HEK293 (cell line): Measurements from ENCODE around the gene PSME1.
A peak's percentile ranks its signal among the peaks of the same experiment; 100 is the strongest.

ENCODE experiments used
- KLF10 ChIP-seq: fragments of 450-650 bp; IDR thresholded peaks from 2 replicates; pipeline ENCODE4 v1.5.1; 2018; ENCODE audit warnings: missing biosample characterization, mild to moderate bottlenecking, missing genetic modification characterization
- KLF7 ChIP-seq: fragments of 450-650 bp; formaldehyde crosslinking; IDR thresholded peaks from 2 replicates; pipeline ENCODE4 v1.5.1; 2016; ENCODE audit warnings: missing biosample characterization, missing genetic modification characterization, borderline replicate concordance
- MZF1 ChIP-seq: fragments of 450-650 bp; formaldehyde crosslinking; IDR thresholded peaks from 2 replicates; pipeline ENCODE4 v1.5.1; 2017; ENCODE audit warnings: missing biosample characterization, missing genetic modification characterization, borderline replicate concordance
- OVOL3 ChIP-seq: fragments of 450-650 bp; formaldehyde crosslinking; IDR thresholded peaks from 2 replicates; pipeline ENCODE4 v1.5.1; 2016; ENCODE audit warnings: missing biosample characterization, missing genetic modification characterization
- REPIN1 ChIP-seq: fragments of 450-650 bp; formaldehyde crosslinking; IDR thresholded peaks from 2 replicates; pipeline ENCODE4 v1.5.1; 2017; ENCODE audit warnings: missing biosample characterization, missing genetic modification characterization, low read depth
- YY2 ChIP-seq: fragments of 450-650 bp; formaldehyde crosslinking; IDR thresholded peaks from 2 replicates; pipeline ENCODE4 v1.5.1; 2016; ENCODE audit warnings: missing biosample characterization, missing genetic modification characterization
- ZBTB17 ChIP-seq: fragments of 450-650 bp; formaldehyde crosslinking; IDR thresholded peaks from 2 replicates; pipeline ENCODE4 v1.5.1; 2016; ENCODE audit warnings: missing biosample characterization, missing genetic modification characterization
- ZFP69B ChIP-seq: fragments of 450-650 bp; formaldehyde crosslinking; IDR thresholded peaks from 2 replicates; pipeline ENCODE4 v1.5.1; 2016; ENCODE audit warnings: missing biosample characterization, missing genetic modification characterization
- ZNF121 ChIP-seq: fragments of 450-650 bp; formaldehyde crosslinking; IDR thresholded peaks from 2 replicates; pipeline ENCODE4 v1.5.1; 2016; ENCODE audit warnings: missing biosample characterization, missing genetic modification characterization
- ZNF138 ChIP-seq: fragments of 450-650 bp; formaldehyde crosslinking; IDR thresholded peaks from 2 replicates; pipeline ENCODE4 v1.5.1; 2016; ENCODE audit warnings: missing biosample characterization, missing genetic modification characterization, borderline replicate concordance
- ZNF146 ChIP-seq: fragments of 450-650 bp; formaldehyde crosslinking; IDR thresholded peaks from 2 replicates; pipeline ENCODE4 v1.5.1; 2016; ENCODE audit warnings: missing biosample characterization, missing genetic modification characterization
- ZNF16 ChIP-seq: fragments of 450-650 bp; formaldehyde crosslinking; IDR thresholded peaks from 2 replicates; pipeline ENCODE4 v1.5.1; 2016; ENCODE audit warnings: low read depth, missing biosample characterization, missing genetic modification characterization
- ZNF335 ChIP-seq: fragments of 450-650 bp; formaldehyde crosslinking; conservative IDR thresholded peaks from 2 replicates; pipeline ENCODE4 v1.5.1; 2016; ENCODE audit warnings: missing biosample characterization, missing genetic modification characterization
- ZNF600 ChIP-seq: fragments of 450-650 bp; formaldehyde crosslinking; IDR thresholded peaks from 2 replicates; pipeline ENCODE4 v1.5.1; 2016; ENCODE audit warnings: missing biosample characterization, missing genetic modification characterization
- ZNF610 ChIP-seq: fragments of 450-650 bp; formaldehyde crosslinking; IDR thresholded peaks from 2 replicates; pipeline ENCODE4 v1.5.1; 2016; ENCODE audit warnings: missing biosample characterization, missing genetic modification characterization, borderline replicate concordance
- ZNF629 ChIP-seq: fragments of 450-650 bp; formaldehyde crosslinking; IDR thresholded peaks from 2 replicates; pipeline ENCODE4 v1.5.1; 2017; ENCODE audit warnings: missing biosample characterization, missing genetic modification characterization
- ZNF654 ChIP-seq: fragments of 450-650 bp; formaldehyde crosslinking; IDR thresholded peaks from 2 replicates; pipeline ENCODE4 v1.5.1; 2016; ENCODE audit warnings: low read depth, missing biosample characterization, missing genetic modification characterization
- ZSCAN23 ChIP-seq: fragments of 450-650 bp; formaldehyde crosslinking; IDR thresholded peaks from 2 replicates; pipeline ENCODE4 v1.5.1; 2016; ENCODE audit warnings: missing biosample characterization, missing genetic modification characterization
- TF ChIP-seq, protein P1 (sequence below): IDR thresholded peaks from 2 replicates; pipeline ENCODE4 v1.6.1; 2011; ENCODE audit warnings: mild to moderate bottlenecking, low read depth, low read length, borderline replicate concordance
- TF ChIP-seq, protein P2 (sequence below): fragments of 450-650 bp; formaldehyde crosslinking; IDR thresholded peaks from 2 replicates; pipeline ENCODE4 v1.5.1; 2017; ENCODE audit warnings: missing biosample characterization, missing genetic modification characterization
- TF ChIP-seq, protein P3 (sequence below): fragments of 450-650 bp; formaldehyde crosslinking; IDR thresholded peaks from 2 replicates; pipeline ENCODE4 v1.5.1; 2016; ENCODE audit warnings: missing biosample characterization, missing genetic modification characterization
- TF ChIP-seq, protein P4 (sequence below): fragments of 450-650 bp; formaldehyde crosslinking; conservative IDR thresholded peaks from 2 replicates; pipeline ENCODE4 v1.5.1; 2016; ENCODE audit warnings: low read depth, missing biosample characterization, missing genetic modification characterization
- TF ChIP-seq, protein P5 (sequence below): fragments of 450-650 bp; formaldehyde crosslinking; IDR thresholded peaks from 2 replicates; pipeline ENCODE4 v1.5.1; 2016; ENCODE audit warnings: missing biosample characterization, missing genetic modification characterization
- TF ChIP-seq, protein P6 (sequence below): fragments of 450-650 bp; formaldehyde crosslinking; IDR thresholded peaks from 2 replicates; pipeline ENCODE4 v1.5.1; 2016; ENCODE audit warnings: missing biosample characterization, missing genetic modification characterization

The PSME1 gene

DNA sequence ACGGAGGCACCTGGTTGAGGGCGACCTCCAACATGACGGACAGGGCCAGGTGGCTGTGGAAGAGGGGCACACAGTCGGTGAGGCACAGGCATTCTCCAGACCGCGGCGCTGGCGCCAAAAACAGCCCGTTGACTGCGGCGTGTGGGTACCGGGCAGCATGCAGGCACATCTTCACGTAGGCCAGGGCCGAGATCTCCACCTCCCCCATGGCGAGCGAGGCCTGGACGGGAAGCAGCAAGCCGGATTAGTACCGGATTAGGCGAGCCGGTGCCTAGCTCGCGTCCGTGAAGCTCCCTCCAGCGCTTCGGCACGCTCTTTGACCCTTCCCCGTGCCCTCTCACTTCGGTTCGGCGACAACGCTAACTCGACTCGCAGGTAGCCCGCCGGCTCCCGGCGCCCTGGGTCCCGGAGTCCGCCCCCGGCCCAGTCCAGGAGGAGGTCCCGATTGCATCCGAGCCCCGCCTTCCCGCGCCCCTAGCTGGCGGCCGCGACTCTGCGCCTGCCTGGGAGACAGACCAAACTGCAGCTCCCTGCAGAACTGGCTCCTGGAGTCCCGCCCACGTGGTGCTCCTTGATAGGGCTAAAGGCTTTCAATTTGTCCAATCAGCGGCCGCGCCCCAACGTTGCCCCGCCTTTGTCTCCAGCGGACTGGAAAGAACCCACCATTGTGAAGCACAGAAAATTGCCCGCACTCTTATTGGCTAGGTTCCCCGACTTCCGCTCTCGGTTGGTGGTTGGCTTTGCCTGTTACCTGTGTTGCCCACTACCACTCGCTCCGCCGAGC, 5.3 kb downstream of the PSME1 start, which contains the start of gene EMC9 (continued):
- TF ChIP-seq ZBTB17 (tag by site-specific recombination) (peak; percentile 99), REPIN1 (tag by site-specific recombination) (peak; percentile 77; the same call in 1 of the 2 replicates), ZNF654 (no peak), ZFP69B (peak; percentile 13; the same call in 1 of the 2 replicates), ZNF629 (tag by site-specific recombination) (peak; percentile 18; the same call in 1 of the 2 replicates), OVOL3 (tag by site-specific recombination) (peak; percentile 53; the same call in 1 of the 2 replicates), YY2 (tag by site-specific recombination) (peak; percentile 5; the same call in 1 of the 2 replicates), ZNF138 (tag by site-specific recombination) (no peak), ZSCAN23 (tag by site-specific recombination) (peak; percentile 92; the same call in 1 of the 2 replicates), ZNF16 (tag by site-specific recombination) (no peak), KLF7 (tag by site-specific recombination) (peak; percentile 80; the same call in 1 of the 2 replicates), ZNF146 (peak; percentile 40; the same call in 1 of the 2 replicates), ZNF121 (tag by site-specific recombination) (peak; percentile 54; the same call in 1 of the 2 replicates), ZNF335 (peak; percentile 79), MZF1 (tag by site-specific recombination) (no peak), ZNF610 (tag by site-specific recombination) (0 out of 2 replicates have a peak, but pooled peaks have one; percentile 76), KLF10 (peak; percentile 32), ZNF600 (peak; percentile 84)
- TF ChIP-seq, protein P1, sequence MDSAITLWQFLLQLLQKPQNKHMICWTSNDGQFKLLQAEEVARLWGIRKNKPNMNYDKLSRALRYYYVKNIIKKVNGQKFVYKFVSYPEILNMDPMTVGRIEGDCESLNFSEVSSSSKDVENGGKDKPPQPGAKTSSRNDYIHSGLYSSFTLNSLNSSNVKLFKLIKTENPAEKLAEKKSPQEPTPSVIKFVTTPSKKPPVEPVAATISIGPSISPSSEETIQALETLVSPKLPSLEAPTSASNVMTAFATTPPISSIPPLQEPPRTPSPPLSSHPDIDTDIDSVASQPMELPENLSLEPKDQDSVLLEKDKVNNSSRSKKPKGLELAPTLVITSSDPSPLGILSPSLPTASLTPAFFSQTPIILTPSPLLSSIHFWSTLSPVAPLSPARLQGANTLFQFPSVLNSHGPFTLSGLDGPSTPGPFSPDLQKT = no peak
- TF ChIP-seq, protein P2, sequence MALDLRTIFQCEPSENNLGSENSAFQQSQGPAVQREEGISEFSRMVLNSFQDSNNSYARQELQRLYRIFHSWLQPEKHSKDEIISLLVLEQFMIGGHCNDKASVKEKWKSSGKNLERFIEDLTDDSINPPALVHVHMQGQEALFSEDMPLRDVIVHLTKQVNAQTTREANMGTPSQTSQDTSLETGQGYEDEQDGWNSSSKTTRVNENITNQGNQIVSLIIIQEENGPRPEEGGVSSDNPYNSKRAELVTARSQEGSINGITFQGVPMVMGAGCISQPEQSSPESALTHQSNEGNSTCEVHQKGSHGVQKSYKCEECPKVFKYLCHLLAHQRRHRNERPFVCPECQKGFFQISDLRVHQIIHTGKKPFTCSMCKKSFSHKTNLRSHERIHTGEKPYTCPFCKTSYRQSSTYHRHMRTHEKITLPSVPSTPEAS (tag by site-specific recombination) = no peak
- TF ChIP-seq, protein P3, sequence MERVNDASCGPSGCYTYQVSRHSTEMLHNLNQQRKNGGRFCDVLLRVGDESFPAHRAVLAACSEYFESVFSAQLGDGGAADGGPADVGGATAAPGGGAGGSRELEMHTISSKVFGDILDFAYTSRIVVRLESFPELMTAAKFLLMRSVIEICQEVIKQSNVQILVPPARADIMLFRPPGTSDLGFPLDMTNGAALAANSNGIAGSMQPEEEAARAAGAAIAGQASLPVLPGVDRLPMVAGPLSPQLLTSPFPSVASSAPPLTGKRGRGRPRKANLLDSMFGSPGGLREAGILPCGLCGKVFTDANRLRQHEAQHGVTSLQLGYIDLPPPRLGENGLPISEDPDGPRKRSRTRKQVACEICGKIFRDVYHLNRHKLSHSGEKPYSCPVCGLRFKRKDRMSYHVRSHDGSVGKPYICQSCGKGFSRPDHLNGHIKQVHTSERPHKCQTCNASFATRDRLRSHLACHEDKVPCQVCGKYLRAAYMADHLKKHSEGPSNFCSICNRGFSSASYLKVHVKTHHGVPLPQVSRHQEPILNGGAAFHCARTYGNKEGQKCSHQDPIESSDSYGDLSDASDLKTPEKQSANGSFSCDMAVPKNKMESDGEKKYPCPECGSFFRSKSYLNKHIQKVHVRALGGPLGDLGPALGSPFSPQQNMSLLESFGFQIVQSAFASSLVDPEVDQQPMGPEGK (tag by site-specific recombination) = peak; percentile 78; the same call in 1 of the 2 replicates
- TF ChIP-seq, protein P4, sequence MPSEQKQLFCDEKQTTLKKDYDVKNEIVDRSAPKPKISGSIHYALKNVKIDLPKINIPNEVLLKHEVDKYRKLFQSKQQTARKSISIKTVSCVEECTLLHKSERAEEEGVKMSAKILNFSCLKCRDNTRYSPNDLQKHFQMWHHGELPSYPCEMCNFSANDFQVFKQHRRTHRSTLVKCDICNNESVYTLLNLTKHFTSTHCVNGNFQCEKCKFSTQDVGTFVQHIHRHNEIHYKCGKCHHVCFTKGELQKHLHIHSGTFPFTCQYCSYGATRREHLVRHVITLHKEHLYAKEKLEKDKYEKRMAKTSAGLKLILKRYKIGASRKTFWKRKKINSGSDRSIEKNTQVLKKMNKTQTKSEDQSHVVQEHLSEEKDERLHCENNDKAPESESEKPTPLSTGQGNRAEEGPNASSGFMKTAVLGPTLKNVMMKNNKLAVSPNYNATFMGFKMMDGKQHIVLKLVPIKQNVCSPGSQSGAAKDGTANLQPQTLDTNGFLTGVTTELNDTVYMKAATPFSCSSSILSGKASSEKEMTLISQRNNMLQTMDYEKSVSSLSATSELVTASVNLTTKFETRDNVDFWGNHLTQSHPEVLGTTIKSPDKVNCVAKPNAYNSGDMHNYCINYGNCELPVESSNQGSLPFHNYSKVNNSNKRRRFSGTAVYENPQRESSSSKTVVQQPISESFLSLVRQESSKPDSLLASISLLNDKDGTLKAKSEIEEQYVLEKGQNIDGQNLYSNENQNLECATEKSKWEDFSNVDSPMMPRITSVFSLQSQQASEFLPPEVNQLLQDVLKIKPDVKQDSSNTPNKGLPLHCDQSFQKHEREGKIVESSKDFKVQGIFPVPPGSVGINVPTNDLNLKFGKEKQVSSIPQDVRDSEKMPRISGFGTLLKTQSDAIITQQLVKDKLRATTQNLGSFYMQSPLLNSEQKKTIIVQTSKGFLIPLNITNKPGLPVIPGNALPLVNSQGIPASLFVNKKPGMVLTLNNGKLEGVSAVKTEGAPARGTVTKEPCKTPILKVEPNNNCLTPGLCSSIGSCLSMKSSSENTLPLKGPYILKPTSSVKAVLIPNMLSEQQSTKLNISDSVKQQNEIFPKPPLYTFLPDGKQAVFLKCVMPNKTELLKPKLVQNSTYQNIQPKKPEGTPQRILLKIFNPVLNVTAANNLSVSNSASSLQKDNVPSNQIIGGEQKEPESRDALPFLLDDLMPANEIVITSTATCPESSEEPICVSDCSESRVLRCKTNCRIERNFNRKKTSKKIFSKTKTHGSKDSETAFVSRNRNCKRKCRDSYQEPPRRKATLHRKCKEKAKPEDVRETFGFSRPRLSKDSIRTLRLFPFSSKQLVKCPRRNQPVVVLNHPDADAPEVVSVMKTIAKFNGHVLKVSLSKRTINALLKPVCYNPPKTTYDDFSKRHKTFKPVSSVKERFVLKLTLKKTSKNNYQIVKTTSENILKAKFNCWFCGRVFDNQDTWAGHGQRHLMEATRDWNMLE = 0 out of 2 replicates have a peak, but pooled peaks have one; percentile 12
- TF ChIP-seq, protein P5, sequence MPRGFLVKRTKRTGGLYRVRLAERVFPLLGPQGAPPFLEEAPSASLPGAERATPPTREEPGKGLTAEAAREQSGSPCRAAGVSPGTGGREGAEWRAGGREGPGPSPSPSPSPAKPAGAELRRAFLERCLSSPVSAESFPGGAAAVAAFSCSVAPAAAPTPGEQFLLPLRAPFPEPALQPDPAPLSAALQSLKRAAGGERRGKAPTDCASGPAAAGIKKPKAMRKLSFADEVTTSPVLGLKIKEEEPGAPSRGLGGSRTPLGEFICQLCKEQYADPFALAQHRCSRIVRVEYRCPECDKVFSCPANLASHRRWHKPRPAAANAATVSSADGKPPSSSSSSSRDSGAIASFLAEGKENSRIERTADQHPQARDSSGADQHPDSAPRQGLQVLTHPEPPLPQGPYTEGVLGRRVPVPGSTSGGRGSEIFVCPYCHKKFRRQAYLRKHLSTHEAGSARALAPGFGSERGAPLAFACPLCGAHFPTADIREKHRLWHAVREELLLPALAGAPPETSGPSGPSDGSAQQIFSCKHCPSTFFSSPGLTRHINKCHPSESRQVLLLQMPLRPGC = 0 out of 2 replicates have a peak, but pooled peaks have one; percentile 27
- TF ChIP-seq, protein P6, sequence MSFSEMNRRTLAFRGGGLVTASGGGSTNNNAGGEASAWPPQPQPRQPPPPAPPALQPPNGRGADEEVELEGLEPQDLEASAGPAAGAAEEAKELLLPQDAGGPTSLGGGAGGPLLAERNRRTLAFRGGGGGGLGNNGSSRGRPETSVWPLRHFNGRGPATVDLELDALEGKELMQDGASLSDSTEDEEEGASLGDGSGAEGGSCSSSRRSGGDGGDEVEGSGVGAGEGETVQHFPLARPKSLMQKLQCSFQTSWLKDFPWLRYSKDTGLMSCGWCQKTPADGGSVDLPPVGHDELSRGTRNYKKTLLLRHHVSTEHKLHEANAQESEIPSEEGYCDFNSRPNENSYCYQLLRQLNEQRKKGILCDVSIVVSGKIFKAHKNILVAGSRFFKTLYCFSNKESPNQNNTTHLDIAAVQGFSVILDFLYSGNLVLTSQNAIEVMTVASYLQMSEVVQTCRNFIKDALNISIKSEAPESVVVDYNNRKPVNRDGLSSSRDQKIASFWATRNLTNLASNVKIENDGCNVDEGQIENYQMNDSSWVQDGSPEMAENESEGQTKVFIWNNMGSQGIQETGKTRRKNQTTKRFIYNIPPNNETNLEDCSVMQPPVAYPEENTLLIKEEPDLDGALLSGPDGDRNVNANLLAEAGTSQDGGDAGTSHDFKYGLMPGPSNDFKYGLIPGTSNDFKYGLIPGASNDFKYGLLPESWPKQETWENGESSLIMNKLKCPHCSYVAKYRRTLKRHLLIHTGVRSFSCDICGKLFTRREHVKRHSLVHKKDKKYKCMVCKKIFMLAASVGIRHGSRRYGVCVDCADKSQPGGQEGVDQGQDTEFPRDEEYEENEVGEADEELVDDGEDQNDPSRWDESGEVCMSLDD = peak; percentile 60; the same call in 1 of the 2 replicates
